NCI-H510A treated with DMSO at 0.1 percent for 48 hours (cell line): ENCODE measurements around the gene CNGA2.
"Not testable (repeated sequence)": the region's sequence is repeated elsewhere in the genome, so short reads cannot be mapped to it uniquely, and the experiment has no call there.

ENCODE experiments used
- DNase-seq: peaks from one replicate; lab custom pipeline; 2025; lab: John Stamatoyannopoulos, UW

CNGA2 gene

DNA sequence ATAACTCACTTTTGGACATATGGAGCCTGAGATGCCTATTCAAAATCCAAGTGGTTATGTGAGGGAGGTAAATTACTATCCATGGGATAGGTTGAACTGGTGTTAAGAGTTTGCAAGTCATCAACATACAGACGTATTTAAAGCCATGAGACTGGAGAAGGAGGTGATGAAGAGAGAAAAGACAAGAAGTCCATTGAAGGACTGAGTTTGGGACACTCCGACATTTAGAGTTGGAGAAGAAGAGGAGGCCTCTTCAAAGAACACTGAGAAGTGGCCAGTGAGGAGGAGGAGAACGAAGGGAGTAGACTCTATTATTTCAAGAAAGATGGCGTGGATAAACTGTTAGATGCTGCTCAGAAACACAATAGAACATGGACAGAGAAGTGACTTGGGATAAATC lies at the start of gene CNGA2:
CNGA2 (plus strand) TSS at position 301 of the 400 bp plus-strand sequence. CDS start 3,738 bp downstream, outside the sequence.
- DNase-seq: no peak

DNA sequence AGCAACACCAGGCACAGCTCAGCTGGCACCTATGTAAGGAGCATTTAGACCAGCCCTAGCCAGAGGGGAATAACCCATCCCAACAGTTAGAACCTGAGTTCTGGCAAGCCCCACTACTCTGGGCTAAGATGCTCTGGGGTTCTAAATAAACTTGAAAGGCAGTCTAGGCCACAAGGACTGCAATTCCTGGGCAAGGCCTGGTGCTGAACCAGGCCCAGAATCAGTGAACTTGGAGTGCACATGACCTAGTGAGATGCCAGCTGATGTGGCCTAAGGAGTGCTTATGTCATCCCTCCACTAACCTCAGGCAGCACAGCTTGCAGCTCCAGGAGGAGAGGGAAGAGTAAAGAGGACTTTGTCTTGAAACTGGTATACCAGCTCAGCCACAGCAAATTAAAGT lies 46.9 kb upstream of the CNGA2 start:
- DNase-seq: no peak

GRCh38 chrX:151688695-151689094 lies 45.9 kb upstream of the CNGA2 start:
- no peak for DNase-seq

- no peak for DNase-seq
Observed at GRCh38 chrX:151692825-151693224, 41.7 kb upstream of the CNGA2 start.

- DNase-seq: no peak
Observed at GRCh38 chrX:151694121-151694520, 40.4 kb upstream of the CNGA2 start.

- no peak for DNase-seq
Observed at GRCh38 chrX:151694661-151695582, 39.6 kb upstream of the CNGA2 start, which contains the start of gene PRRG3. TSS of gene PRRG3 (plus strand) at chrX:151695458. CDS start at chrX:151698815, 3,357 bp downstream.

DNA sequence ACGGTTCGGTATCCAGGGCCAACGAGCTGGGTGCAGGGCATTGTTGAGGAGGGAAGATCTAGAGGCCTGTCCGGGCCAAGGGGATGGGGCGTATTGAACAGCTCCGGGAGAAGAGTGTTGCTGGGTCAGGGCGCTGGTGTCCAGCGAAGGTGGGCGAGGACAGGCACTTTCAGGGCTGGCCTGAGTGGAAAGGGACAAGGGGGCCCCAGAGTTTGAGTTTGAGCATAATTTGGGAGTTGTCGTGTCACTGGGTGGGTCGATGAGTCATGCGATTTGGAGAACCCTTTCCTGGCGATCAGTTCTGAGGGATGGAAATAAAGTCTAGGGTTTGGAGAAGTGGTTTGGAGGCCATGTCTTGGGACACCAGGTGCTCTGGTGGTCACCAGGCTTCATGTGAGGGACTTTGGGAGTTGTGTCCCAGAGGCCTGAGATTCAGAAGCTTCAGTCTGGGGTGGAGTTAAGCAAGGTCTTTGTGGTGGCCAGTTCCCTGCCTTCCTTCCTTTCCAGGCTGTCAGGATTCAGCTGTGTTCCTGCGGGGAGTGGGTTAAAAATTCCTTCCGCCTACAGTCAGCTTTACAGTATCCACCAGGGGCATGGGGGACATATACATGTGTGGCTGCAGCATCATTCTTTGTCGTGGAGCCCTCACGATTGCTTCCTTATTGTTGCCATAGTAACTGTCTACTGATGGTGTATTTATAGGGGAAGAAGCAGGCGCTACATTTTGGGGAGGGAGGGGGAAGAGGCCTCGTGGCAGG lies 38.8 kb upstream of the CNGA2 start:
- DNase-seq: no peak

DNA sequence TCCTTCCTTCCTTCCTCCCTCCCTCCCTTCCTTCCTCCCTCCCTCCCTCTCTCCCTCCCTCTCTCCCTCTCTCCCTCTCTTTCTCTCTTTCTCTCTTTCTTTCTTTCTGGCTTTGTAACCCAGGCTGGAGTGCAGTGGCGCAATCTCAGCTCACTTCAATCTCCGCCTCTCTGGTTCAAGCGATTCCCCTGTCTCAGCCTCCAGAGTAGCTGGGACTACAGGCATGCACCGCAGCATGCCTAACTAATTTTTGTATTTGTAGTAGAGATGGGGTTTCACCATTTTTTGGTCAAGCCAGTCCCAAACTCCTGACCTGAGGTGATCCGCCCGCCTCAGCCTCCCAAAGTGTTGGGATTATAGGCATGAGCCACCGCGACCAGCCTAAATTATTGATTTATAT lies 37.5 kb upstream of the CNGA2 start:
- DNase-seq: not testable (repeated sequence)

GRCh38 chrX:151697522-151697921 lies 37.0 kb upstream of the CNGA2 start:
- no peak for DNase-seq

GRCh38 chrX:151698485-151698884 lies 36.1 kb upstream of the CNGA2 start:
- no peak for DNase-seq

GRCh38 chrX:151699746-151700145 lies 34.8 kb upstream of the CNGA2 start:
- DNase-seq: no peak

DNA sequence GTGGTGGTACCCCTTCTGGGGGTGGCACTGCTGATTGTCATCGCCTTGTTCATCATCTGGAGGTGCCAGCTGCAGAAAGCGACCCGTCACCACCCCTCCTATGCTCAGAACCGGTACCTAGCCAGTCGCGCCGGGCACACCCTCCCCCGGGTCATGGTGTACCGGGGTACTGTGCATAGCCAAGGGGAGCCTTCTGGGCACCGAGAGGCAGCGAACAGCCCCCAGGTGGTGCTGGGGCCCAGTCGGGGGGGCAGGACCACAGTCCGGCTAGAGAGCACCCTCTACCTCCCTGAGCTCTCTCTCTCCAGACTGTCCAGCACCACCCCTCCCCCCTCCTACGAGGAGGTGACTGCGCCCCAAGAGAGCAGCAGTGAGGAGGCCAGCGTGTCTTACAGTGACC lies 34.0 kb upstream of the CNGA2 start:
- DNase-seq: no peak

DNA sequence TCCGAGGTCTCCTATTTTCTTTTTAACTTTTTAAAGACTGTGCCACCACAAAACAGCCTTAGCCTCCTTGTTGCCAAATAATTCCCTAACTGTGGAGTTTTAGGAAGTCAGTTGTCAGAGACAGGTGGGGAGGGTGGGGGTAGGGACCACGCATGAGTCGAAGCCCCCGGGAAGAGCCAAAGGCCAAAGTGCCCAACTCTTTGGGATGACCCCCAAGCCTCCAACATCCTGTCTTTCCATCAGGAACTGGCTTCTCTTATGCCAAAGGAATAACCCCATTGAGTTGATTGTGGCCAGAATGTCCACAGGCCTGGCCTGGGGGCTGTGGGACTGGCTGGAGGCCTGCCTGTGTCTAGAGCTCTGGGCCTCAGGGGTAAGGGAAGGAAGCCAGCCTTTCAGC lies 33.5 kb upstream of the CNGA2 start:
- DNase-seq: no peak

DNA sequence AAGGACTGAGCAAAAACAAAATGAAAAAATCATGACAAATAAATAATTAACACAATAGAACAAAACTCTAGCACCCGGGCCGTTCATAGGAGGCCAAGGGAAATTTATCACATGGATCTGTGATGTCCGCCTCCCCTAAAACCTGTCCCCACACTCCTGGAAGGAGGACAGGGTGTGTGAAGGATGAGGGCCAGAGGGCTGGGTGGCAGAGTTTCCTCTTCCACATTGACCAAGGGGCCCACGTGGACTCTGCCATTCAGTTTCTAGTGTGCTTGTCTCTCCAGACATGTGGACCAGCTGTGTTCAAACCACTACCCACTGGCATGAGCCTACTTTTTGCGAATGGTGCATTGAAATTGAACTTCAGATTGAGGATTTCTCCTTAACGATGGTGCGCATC lies 33.0 kb upstream of the CNGA2 start:
- no peak for DNase-seq

DNA sequence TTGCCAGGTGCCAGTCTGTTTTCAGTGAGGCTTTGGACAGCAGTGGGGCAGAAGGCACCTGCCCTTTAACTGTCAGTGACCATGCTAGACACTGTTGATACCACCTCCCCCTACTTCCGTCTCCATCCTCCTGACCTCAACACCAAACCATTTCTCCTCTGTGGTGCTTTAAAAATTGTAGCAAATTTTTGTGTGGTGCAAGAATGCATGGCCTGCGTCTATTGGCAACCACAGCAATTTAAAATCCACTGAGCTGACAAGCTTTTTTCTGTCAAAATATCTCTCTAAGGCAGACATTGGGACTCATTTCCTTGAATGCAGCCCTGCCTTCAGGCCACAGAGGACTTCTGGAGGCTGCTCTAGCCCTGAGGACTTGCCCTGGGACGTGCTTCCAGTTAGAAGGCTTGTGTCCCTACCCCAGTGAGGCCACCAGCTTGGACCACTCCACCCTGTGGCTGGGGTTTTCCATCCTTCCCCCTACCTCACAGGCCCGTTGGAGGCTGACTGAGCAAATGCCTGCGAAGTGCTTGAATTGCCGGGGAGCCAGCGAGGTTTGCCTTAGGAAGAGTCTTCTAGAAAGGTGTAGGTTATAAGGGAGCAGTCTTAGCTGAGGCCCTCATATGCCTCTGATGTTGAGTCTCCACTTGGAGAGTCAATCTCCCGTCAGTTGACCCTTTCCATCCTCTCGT lies 32.4 kb upstream of the CNGA2 start:
- no peak for DNase-seq

DNA sequence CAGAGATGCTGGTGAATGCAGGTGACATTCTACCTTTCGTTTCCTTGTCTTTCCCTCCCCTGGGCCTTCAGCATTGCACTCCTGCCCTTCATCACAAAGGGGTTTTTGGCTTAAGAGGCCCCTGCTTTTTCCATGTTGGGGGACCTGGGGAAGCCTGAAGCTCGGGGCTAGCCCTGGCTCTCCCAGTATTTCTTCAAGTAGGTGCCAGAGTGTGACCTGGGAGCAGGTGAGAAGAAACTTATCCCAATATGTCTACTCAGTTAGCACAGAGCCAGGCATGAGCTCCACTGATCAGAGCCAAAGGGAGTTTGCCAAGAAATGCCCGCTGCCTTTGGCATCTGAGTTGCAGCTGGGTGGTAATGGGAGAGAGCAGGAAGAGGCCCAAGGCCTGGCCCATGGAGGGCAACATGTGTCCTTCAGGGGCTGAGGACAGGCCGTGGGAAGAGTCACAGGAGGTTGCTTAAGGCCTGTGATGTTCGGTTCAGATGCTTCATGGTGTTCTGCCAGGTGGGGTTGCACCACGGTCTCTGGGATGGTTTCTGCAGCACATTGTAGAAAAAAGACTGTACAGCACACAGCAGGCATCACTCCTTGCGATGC lies 31.7 kb upstream of the CNGA2 start:
- no peak for DNase-seq

DNA sequence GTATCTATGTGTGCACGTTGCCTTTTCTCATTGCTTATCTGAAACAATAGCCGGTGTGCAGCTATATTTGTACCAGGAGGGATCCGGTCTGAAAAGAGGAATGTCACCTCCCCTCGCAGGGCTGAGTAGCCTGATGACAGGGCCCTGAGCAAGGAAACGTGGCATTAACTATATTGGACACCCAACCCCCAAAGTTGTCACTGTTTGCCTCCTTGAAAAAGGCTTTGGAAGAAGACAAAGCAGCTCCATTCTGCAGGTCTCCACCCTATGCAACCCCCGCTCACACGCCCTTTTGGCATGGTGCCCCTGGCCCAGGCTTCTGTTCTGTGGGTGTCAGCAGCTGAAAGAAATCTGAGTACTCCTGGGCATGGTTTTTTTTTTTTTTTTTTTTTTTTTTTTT lies 31.1 kb upstream of the CNGA2 start:
- no peak for DNase-seq

- DNase-seq: no peak
Observed at GRCh38 chrX:151704041-151704663, 30.4 kb upstream of the CNGA2 start.

DNA sequence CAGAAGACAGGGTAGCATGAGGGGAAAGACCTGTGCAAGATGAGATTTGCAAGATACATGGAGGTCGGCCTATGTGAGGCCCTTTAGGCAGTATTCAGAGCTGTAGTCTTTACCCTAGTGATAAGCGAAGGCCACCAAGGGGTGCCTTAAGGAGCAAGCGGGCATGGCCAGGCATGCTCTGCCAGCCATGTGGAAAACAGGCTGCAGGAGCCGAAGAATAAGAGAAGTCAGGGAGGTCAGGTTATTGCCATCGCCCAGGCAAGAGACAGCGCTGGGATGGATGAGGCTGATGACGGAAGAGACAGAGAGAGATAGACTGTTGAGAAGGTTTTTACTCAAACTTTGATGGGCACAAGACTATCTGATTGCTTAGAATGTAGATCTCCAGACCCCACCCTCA lies 25.7 kb upstream of the CNGA2 start:
- no peak for DNase-seq

DNA sequence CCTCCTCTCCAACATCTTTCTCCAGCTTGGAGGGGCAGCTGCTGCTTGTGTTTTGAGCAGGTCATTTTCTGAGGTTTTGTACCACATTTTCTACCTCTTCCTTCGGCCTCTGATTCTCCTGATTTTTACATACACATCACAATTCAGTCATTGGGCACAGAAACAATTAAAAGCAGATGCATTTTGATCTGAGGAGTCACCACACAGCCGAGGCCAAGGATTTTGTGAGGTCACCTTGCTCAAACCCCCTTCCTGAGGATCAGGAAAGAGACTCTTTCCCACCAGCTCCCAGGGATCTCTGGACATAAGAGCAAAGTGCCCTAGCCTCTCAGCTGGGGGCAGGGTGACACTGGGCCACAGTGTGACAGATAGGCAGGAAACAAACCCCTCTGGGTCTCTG lies 24.1 kb upstream of the CNGA2 start:
- DNase-seq: no peak

- DNase-seq: no peak
Observed at GRCh38 chrX:151711154-151711553, 23.4 kb upstream of the CNGA2 start.

GRCh38 chrX:151711787-151712186 lies 22.8 kb upstream of the CNGA2 start:
- no peak for DNase-seq
